GM06990 (cell line): ENCODE results near the gene CUX1.

ENCODE experiments used
- DNase-seq: peaks from one replicate; pipeline ENCODE4 v3.0.0-alpha.2; 2011; ENCODE audit not compliant: insufficient read length; ENCODE audit errors: extremely low read depth
- H3K27me3 ChIP-seq: replicated peaks from 2 replicates; pipeline ENCODE4 v1.6.0; 2011; ENCODE audit warnings: low read length; ENCODE audit not compliant: control insufficient read depth, insufficient read depth
- H3K36me3 ChIP-seq: 2 replicates; pipeline ENCODE4 v1.5.1; 2011; ENCODE audit warnings: low read length; ENCODE audit not compliant: control insufficient read depth, insufficient read depth
- H3K4me3 ChIP-seq: replicated peaks from 2 replicates; pipeline ENCODE4 v1.5.1; 2011; ENCODE audit warnings: low read depth, mild to moderate bottlenecking, control low read depth, low read length
- TF ChIP-seq, protein P1 (sequence below): IDR thresholded peaks from 2 replicates; pipeline ENCODE4 v1.5.1; 2011; ENCODE audit warnings: low read length, control low read depth, mild to moderate bottlenecking, inconsistent platforms; ENCODE audit not compliant: insufficient read depth, poor library complexity, severe bottlenecking

CUX1 gene

DNA sequence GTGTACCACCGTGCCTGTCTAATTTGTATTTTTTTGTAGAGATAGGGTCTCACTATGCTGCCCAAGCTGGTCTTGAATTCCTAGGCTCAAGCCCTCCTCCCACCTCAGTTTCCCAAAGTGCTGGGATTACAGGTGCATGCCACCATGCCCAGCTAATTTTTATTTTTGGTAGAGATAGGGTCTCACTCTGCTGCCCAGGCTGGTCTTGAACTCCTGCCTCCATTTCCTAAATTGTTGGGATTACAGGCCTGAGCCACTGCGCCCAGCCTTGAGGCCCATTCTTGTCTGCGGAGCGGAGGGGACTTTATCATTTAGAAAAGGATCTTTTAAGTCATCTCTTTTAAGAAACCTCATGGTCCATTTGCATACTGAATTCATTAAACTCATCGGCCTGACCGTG, 247.8 kb downstream of the CUX1 start:
- no peak for DNase-seq
- H3K4me3 ChIP-seq = no peak overlapping the region
- no peaks in the 10 kb centered on the region for H3K36me3 ChIP-seq
- H3K27me3 ChIP-seq = no peaks in the 10 kb centered on the region
- TF ChIP-seq, protein P1, sequence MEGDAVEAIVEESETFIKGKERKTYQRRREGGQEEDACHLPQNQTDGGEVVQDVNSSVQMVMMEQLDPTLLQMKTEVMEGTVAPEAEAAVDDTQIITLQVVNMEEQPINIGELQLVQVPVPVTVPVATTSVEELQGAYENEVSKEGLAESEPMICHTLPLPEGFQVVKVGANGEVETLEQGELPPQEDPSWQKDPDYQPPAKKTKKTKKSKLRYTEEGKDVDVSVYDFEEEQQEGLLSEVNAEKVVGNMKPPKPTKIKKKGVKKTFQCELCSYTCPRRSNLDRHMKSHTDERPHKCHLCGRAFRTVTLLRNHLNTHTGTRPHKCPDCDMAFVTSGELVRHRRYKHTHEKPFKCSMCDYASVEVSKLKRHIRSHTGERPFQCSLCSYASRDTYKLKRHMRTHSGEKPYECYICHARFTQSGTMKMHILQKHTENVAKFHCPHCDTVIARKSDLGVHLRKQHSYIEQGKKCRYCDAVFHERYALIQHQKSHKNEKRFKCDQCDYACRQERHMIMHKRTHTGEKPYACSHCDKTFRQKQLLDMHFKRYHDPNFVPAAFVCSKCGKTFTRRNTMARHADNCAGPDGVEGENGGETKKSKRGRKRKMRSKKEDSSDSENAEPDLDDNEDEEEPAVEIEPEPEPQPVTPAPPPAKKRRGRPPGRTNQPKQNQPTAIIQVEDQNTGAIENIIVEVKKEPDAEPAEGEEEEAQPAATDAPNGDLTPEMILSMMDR = no peak

GRCh38 chr7:102066476-102066875, 249.1 kb downstream of the CUX1 start:
- TF ChIP-seq, protein P1 = no peak
- Histone ChIP-seq H3K27me3 (no peaks in the 10 kb centered on the region), H3K36me3 (peaks cover 3% of the 10 kb centered on the region; the same call in 1 of the 2 replicates), H3K4me3 (no peak overlapping the region)
- no peak for DNase-seq

DNA sequence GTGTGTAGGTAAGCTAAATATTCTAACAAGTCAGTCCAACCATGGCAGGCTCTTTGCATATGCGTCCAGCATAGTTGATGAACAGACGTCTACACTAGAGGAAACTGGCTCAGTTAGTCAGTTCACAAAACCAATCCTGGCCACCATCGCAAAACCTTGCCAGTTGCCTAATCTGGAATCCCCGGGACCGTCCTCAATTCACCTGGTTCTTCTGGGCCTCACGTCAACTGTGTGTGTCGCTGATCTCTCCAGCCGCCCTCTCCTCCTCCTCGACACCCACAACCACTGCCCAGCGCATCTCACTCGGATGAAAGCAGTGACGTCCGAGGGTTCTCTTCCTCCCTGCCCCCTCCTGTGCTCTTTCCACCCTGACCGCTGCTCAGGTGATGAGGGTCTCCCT, 251.4 kb downstream of the CUX1 start:
- no peaks in the 10 kb centered on the region for H3K27me3 ChIP-seq
- H3K36me3 ChIP-seq = peaks cover 3% of the 10 kb centered on the region; the same call in 1 of the 2 replicates
- TF ChIP-seq, protein P1 = no peak
- H3K4me3 ChIP-seq = no peak overlapping the region
- no peak for DNase-seq

DNA sequence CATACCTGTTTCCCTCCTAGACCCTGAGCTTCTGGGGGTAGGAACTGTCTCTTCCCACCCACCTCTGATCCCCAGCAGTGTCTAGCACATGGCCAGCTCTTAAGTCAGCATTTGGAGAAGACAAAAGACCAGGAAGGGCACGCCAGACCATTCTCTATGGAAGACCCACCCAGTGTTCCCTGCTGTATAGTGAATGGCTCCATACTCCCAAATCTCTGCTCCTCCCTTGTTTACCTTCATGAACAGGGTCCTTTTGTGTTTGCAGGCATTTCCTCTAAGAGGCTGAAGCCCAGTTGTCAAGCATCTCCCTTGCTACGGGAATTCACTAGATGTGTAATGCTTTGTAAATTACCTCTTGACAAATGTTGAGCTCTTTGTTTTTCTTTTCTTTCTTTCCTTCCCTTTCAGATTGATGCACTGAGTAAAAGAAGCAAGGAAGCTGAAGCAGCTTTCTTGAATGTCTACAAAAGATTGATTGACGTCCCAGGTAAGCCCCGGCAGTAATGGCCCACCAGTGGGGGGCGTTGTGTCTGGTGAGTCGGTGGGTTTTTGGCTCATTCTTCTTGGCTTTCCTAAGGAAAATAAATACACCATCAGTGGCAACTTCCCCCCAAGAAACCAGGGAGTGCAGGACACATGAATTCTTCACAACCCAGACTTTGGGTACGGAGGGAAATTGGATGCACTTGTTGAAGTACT, 252.7 kb downstream of the CUX1 start:
- Histone ChIP-seq H3K36me3 (peaks cover 3% of the 10 kb centered on the region), H3K27me3 (no peaks in the 10 kb centered on the region), H3K4me3 (no peak overlapping the region)
- TF ChIP-seq, protein P1 = no peak
- DNase-seq = no peak

DNA sequence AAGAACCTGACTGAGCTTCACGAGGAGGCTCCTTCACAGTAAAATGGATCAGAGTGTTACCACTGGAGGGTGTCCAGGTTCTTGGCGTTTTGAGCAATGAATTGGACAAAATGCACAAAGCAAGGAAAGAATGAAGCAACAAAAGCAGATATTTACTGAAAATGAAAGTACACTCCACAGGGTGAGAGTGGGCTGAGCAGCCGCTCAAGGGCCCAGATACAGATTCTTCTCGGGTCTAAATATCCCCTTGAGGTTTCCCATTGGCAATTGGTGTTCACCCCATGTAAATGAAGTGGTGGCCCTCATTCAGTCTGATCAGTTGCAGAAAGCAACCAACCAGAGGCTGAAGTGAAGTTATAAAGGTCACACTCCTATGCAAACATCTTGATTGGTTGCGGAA, 254.6 kb downstream of the CUX1 start:
- Histone ChIP-seq H3K4me3 (no peak overlapping the region), H3K36me3 (peaks cover 3% of the 10 kb centered on the region), H3K27me3 (no peaks in the 10 kb centered on the region)
- no peak for DNase-seq
- TF ChIP-seq, protein P1 = no peak
